ENCODE results near the gene RERE. TPM values are rescaled to one million over a fixed set of nuclear protein-coding genes. Genes with fewer than 3 reads are reported as not detected.

RERE gene
- total RNA-seq, 1 experiment from 2014 or later: 40.6 TPM

- TF ChIP-seq REST (IDR thresholded peaks at IDR 0.05; ENCODE audit: low read depth): no peak
- no peak for TF ChIP-seq ZBTB33 (IDR thresholded peaks at IDR 0.05; ENCODE audit: extremely low read depth, insufficient replicate concordance, low read length)
- no peak for TF ChIP-seq EGR1 (IDR thresholded peaks at IDR 0.05; ENCODE audit: low read depth)
These were observed 474.4 kb downstream of the RERE start (continued) for GRCh38 chr1:8343044-8343443.

GRCh38 chr1:8342325-8342724, 475.1 kb downstream of the RERE start:
- Histone ChIP-seq H3K27me3 (ENCODE audit: insufficient read depth, low read length) (no peaks in the 10 kb centered on the region), H3K36me3 (ENCODE audit: control insufficient read depth in 1 of 2, insufficient read depth in 2 of 2, low read length in 2 of 2) (peaks cover 0 to 3% of the 10 kb centered on the region in 2 experiments; a peak in 1 of 4 replicates), H3K9ac (ENCODE audit: low read length) (no peak overlapping the region), H3K9me3 (ENCODE audit: control insufficient read depth in 1 of 2, insufficient read depth in 1 of 2, low read depth in 1 of 2, low read length in 2 of 2) (no peaks in the 10 kb centered on the region), H3K79me2 (ENCODE audit: insufficient read depth, low read length) (no peaks in the 10 kb centered on the region), H3K27ac (ENCODE audit: low read depth, low read length) (no peak overlapping the region), H2AFZ (ENCODE audit: low read depth, low read length, poor library complexity, severe bottlenecking) (no peak overlapping the region), H3K9me2 (ENCODE audit: insufficient read depth) (0 out of 2 replicates have a peak, but pooled peaks cover 3% of the 10 kb centered on the region), H3K4me1 (ENCODE audit: control insufficient read depth in 1 of 2, insufficient read depth in 2 of 2, low read length in 2 of 2) (peaks cover 14 to 23% of the 10 kb centered on the region in 2 experiments), H3K4me3 (replicated peaks in 1 of 2; ENCODE audit: low read depth in 1 of 2, low read length in 2 of 2) (no peak overlapping the region), H4K20me1 (ENCODE audit: insufficient read depth) (no peaks in the 10 kb centered on the region), H3K4me2 (ENCODE audit: low read length) (no peak overlapping the region)
- CTCF ChIA-PET: no interaction called here
- ATAC-seq: no peak
- POLR2A ChIA-PET: interaction anchor here (1.2 kb wide), 1 partner anchor 316 kb away, joined by 3 read pairs; the partner anchor contains the start of gene ERRFI1
- intact Hi-C loops (cut with micrococcal nuclease): no loop called here
- no peak for DNase-seq (ENCODE audit: low read depth, low spot score)
- BruUV-seq (replicated peaks): no TSS peak
- RAD21 ChIA-PET (ENCODE audit: low non-redundant PET in 1 of 2, low total read pairs in 2 of 2, uncharacterized antibody in 2 of 2, unreplicated experiment in 2 of 2): no interaction called here
- no peak for TF ChIP-seq SP1 (IDR thresholded peaks at IDR 0.05; ENCODE audit: low read depth)
- TF ChIP-seq RAD21 (IDR thresholded peaks at IDR 0.05; ENCODE audit: low read depth): no peak
- no peak for TF ChIP-seq JUND (IDR thresholded peaks at IDR 0.05)
- TF ChIP-seq CBX3 (IDR thresholded peaks at IDR 0.05; ENCODE audit: low read depth): no peak
- no peak for TF ChIP-seq ZBTB33 (IDR thresholded peaks at IDR 0.05; ENCODE audit: extremely low read depth, insufficient replicate concordance, low read length)
- no peak for TF ChIP-seq YY1 (IDR thresholded peaks at IDR 0.05; ENCODE audit: extremely low read depth, insufficient replicate concordance, low read depth, low read length)
- no peak for TF ChIP-seq POLR2A (IDR thresholded peaks at IDR 0.05; ENCODE audit: borderline replicate concordance, extremely low read depth, insufficient read depth, insufficient read length)
- TF ChIP-seq ELF1 (IDR thresholded peaks at IDR 0.05; ENCODE audit: borderline replicate concordance, low read depth): no peak
- no peak for TF ChIP-seq EZH2 (IDR thresholded peaks at IDR 0.05)
- TF ChIP-seq CEBPB (IDR thresholded peaks at IDR 0.05; ENCODE audit: low read depth): no peak
- no peak for TF ChIP-seq CTCF (IDR thresholded peaks at IDR 0.05 in 2 of 3, conservative IDR thresholded peaks at IDR 0.05 in 1 of 3; ENCODE audit: borderline replicate concordance in 1 of 3, insufficient read depth in 1 of 3, low read depth in 2 of 3, low read length in 2 of 3)
- TF ChIP-seq TCF7L2 (IDR thresholded peaks at IDR 0.05; ENCODE audit: borderline replicate concordance, extremely low read depth, insufficient read depth, insufficient read length): no peak
- TF ChIP-seq MAX (IDR thresholded peaks at IDR 0.05): no peak
